GM18505 (cell line): ENCODE measurements around the gene F13A1.

Experiments used
- ATAC-seq: cut with Tn5 transposase; IDR thresholded peaks from one replicate; pipeline ENCODE4 v1.9.1; 2021; ENCODE audit not compliant: unreplicated experiment
- POLR2A ChIP-seq: IDR thresholded peaks from 4 replicates; pipeline ENCODE4 v1.6.1; 2011; ENCODE audit warnings: borderline replicate concordance; ENCODE audit not compliant: insufficient read depth, insufficient read length; ENCODE audit errors: extremely low read depth

F13A1 gene

DNA sequence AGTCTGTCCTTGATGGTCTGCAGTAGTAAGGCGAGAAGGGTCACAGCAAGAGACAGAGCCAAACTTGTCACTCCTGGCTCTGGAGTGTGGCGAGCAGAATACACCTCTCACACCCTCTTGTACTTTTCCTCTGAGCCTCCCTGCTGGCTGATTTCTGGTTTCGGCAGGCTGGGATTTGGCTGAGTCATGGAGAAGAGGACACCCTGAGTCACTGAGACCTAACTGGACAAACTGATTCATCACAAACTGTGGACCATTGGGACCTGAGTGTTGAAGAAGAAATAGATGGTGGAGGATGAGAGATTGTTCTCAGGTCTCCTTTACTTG, 101.7 kb downstream of the F13A1 start:
- no peak for TF ChIP-seq POLR2A
- ATAC-seq: no peak

DNA sequence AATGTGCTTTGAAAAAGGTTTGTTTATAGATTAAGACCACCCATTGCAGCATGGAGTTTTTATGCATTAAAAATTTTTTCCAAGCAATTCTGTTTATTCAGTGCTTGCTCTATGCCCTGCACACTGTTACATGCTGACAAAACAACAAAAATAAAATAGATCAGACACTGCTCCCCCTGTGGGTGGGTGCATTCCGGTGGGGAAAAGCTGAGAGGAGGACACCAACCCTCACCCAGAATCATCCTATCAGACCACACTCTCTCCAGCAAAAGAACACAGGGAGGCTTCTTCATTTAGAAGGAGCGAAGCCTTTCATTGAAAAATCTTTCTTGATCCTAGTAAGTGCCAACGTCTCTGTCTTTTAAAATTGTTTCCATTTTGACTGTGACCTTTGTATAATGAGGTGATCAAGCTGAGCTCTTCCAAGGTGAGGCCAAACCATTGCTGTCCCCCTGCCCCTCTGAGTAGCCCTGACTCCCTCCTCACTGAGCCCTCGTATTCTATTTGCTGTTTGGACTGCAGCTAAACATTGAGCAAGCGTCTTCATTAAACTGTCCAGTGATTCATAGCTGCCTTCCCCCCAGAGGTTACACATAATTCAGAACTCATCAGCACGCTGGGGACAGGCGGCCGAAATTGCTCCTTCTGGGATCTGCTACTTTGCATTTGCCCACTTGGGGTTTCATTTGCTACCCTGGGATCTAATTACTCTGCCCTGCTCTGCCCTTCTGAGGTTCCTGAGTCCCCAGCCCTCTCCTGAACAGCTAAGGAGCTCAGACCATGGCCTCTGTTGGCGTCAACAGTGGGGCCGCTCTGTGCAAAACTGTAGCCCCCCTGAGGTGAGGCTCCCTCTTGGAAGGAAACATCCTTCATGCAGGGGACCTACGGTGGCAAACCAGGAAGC, 102.4 kb downstream of the F13A1 start:
- no peak for TF ChIP-seq POLR2A
- ATAC-seq: no peak

- no peak for TF ChIP-seq POLR2A
- no peak for ATAC-seq
Measured at GRCh38 chr6:6210994-6211393, 109.5 kb downstream of the F13A1 start.

DNA sequence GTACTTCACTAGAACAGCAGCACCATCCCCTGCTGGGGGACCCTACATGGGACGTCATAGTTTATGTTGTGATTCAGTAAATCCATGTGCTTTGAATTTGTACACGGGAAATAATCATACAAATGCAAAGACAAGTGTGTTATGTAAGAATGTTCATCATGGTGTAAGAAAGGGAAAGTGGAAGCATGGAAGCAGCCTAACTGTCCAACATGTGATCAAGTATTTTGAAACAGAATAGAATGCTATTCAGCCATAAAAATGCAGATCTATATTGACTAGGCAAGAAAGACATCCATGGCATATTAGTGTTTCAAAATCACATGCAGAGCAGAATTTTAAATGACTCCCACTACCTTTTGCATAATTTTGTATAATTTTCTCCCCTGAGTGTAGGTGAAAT, 117.6 kb downstream of the F13A1 start:
- TF ChIP-seq POLR2A: no peak
- no peak for ATAC-seq

DNA sequence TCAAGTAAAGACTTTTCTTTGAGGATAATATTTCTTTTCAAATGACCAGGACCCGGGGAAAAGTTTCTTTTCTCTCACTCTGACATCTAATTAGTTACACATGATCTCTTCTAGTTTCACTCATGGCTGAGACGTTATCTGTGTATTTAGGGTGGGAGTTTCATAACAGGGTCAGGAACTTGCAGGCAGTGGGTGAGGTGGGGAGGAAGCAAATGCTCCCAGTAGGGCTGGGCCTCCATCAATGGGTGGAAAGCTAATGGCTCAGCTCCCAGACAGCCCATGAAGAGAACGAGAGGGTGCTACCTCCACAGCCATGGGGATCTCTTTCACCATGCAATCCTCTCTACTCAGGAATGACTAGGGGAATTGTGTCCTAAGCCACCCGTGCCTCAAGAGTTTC, 119.3 kb downstream of the F13A1 start:
- no peak for TF ChIP-seq POLR2A
- no peak for ATAC-seq

GRCh38 chr6:6199678-6200077, 120.8 kb downstream of the F13A1 start:
- no peak for ATAC-seq
- no peak for TF ChIP-seq POLR2A

DNA sequence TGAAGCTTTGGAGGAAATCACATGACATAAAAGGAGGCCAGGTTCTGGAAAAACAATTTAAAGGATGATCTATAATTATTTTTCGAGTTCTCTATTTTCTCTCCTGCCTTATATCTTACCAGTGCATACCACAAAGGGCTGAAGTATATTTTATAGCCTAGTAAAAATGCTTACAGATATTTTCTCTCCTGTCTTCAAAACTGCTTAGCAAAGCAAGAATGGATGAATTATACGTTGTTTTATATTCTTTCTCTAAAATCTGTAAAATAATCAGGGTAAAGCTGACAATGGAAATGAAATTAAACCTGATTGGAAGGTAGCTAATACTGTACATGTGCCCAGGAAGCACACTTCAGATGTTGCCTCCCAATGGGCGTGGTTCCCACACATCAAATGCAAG, 123.7 kb downstream of the F13A1 start:
- no peak for ATAC-seq
- TF ChIP-seq POLR2A: no peak

- no peak for TF ChIP-seq POLR2A
- no peak for ATAC-seq
Measured at GRCh38 chr6:6195080-6195479, 125.4 kb downstream of the F13A1 start.

- TF ChIP-seq POLR2A: no peak
- no peak for ATAC-seq
Measured at GRCh38 chr6:6193221-6193745, 127.2 kb downstream of the F13A1 start.

DNA sequence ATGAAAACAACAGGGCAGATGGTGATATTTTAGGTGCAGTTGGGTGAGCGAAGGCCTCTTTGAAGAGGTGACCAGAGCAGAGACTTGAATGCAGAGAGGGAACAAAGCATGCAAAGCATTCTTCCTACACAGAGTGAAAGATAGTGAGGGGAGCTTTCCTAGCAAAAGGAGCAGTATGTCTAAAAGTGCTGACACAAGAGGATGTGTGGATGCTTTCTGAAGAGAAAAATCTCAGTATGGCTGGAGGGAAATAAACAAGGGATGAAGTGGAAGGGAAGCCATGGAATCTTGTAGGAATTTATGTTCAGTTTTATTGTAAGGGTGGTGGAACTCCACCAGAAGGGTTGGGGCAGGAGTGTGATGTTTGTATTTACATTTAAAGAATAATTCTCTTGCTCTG, 128.6 kb downstream of the F13A1 start:
- no peak for TF ChIP-seq POLR2A
- ATAC-seq: no peak

GRCh38 chr6:6191476-6191875, 129.0 kb downstream of the F13A1 start:
- TF ChIP-seq POLR2A: no peak
- no peak for ATAC-seq

DNA sequence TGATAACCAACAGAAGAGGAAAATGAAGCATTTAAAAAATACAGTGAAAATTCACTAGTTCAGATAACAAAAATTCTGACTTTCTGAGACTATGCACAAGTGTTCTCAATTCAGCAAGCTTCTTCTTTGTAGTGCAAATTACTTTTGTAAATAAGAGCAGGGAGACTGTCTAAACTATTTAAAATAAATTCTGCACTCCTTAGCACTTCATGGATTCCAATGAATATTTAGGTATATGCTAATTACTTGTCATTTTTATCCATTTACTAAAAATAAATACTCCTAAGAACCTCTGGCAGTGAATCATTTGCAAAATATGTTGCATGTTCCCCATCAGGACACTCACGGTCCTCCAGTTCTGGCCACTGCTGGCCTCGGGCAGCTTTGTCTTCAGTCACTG, 139.8 kb downstream of the F13A1 start:
- no peak for TF ChIP-seq POLR2A
- no peak for ATAC-seq

DNA sequence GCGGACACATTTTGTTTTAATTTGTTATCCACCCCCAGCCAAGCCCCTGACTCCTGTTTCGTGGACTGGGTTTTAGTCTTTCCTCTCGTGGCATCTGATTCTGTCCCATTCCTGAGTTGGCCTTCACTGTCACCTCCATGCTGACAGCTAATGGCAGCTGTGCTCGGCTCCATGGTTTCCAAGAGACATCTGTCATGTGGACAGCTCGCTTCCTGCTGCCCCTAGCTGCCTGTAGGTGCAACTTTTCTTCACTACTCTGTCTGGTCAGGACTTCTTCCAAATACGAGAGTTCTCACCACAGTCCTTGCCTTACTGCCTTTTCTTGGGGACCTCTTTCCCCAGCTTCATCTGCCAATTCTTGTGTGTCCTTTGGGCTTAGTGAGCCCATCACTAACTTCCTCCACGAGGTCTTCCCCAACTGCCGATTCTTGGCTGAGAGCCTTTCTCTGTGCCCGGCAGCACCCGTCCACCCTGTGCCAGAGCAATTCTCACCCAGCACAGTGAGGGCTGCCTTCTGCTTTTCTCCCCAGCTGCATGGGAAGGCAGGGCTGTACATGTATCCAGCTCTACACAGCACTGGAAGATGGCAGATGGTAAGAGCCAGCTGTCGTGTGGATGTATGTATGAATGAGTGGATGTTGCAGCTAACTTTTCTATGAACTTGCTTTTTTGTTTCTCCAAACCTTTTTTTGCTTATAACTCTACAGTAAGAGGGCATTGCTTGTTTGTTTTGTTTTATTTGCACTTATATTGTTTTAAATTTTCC, 140.4 kb downstream of the F13A1 start:
- ATAC-seq: no peak
- no peak for TF ChIP-seq POLR2A

DNA sequence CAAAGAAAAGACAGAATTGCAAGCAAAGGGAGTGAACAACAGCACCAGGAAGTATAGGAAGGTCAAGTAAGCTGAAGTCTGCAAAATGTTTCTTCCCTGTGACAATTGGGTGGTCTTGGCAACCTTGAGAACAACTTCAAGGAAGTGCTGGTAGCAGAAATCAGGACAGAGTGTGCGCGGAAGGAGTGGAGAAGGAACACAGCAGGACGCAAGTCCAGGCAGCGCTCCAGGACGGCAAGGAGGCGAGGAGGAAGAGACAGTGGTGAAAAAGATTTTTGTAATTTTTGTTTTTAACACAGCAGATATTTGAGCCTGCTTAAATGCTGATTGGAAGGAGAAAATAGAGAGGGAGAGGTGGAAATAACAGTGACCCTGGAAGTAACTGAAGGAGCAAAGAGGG, 141.7 kb downstream of the F13A1 start:
- TF ChIP-seq POLR2A: no peak
- ATAC-seq: no peak
